ENCODE results near the gene TBCB.
A peak's percentile ranks its signal among the peaks of the same experiment; 100 is the strongest.

TBCB gene

GRCh38 chr19:36114721-36115452 lies 381 bp upstream of the TBCB start, which contains the start of gene POLR2I:
POLR2I (minus strand) TSS chr19:36114875; CDS start chr19:36114856, 19 bp downstream.
- TF ChIP-seq CTCF (IDR thresholded peaks at IDR 0.05; ENCODE audit: low read depth, low read length), result no peak
- peak; percentile 100 for DNase-seq (ENCODE audit: low read depth in 2 of 2)
- peak within 1 kb of the TSS; percentile 92 to 97 for H3K4me3 ChIP-seq (replicated peaks in 1 of 2; ENCODE audit: low read depth in 2 of 2, low read length in 2 of 2)

GRCh38 chr19:36116344-36116637 lies 1.0 kb downstream of the TBCB start:
- H3K4me3 ChIP-seq (replicated peaks in 1 of 2; ENCODE audit: low read depth in 2 of 2, low read length in 2 of 2), result peak overlapping the region; percentile 77
- DNase-seq (ENCODE audit: low read depth in 2 of 2), result no peak
- no peak for TF ChIP-seq CTCF (IDR thresholded peaks at IDR 0.05; ENCODE audit: low read depth, low read length)

- no peak for DNase-seq (ENCODE audit: low read depth in 2 of 2)
- TF ChIP-seq CTCF (IDR thresholded peaks at IDR 0.05; ENCODE audit: low read depth, low read length), result no peak
- no peak overlapping the region for H3K4me3 ChIP-seq (replicated peaks in 1 of 2; ENCODE audit: low read depth in 2 of 2, low read length in 2 of 2)
Observed at GRCh38 chr19:36120092-36120983, 5.1 kb downstream of the TBCB start.

GRCh38 chr19:36120984-36121358 lies 5.7 kb downstream of the TBCB start:
- DNase-seq (ENCODE audit: low read depth in 2 of 2), result no peak
- no peak for TF ChIP-seq CTCF (IDR thresholded peaks at IDR 0.05; ENCODE audit: low read depth, low read length)
- no peak overlapping the region for H3K4me3 ChIP-seq (replicated peaks in 1 of 2; ENCODE audit: low read depth in 2 of 2, low read length in 2 of 2)

GRCh38 chr19:36121486-36122124 lies 6.3 kb downstream of the TBCB start:
- no peak overlapping the region for H3K4me3 ChIP-seq (replicated peaks in 1 of 2; ENCODE audit: low read depth in 2 of 2, low read length in 2 of 2)
- TF ChIP-seq CTCF (IDR thresholded peaks at IDR 0.05; ENCODE audit: low read depth, low read length), result no peak
- no peak for DNase-seq (ENCODE audit: low read depth in 2 of 2)

GRCh38 chr19:36125557-36125956 lies 10.3 kb downstream of the TBCB start:
- no peak overlapping the region for H3K4me3 ChIP-seq (replicated peaks in 1 of 2; ENCODE audit: low read depth in 2 of 2, low read length in 2 of 2)
- TF ChIP-seq CTCF (IDR thresholded peaks at IDR 0.05; ENCODE audit: low read depth, low read length), result no peak

More at GRCh38 chr19:36125557-36125956, 10.3 kb downstream of the TBCB start:
- no peak for DNase-seq (ENCODE audit: low read depth in 2 of 2)

Data from cardiac fibroblast (primary cell).